ENCODE data around the gene FLAD1.

FLAD1 gene

DNA sequence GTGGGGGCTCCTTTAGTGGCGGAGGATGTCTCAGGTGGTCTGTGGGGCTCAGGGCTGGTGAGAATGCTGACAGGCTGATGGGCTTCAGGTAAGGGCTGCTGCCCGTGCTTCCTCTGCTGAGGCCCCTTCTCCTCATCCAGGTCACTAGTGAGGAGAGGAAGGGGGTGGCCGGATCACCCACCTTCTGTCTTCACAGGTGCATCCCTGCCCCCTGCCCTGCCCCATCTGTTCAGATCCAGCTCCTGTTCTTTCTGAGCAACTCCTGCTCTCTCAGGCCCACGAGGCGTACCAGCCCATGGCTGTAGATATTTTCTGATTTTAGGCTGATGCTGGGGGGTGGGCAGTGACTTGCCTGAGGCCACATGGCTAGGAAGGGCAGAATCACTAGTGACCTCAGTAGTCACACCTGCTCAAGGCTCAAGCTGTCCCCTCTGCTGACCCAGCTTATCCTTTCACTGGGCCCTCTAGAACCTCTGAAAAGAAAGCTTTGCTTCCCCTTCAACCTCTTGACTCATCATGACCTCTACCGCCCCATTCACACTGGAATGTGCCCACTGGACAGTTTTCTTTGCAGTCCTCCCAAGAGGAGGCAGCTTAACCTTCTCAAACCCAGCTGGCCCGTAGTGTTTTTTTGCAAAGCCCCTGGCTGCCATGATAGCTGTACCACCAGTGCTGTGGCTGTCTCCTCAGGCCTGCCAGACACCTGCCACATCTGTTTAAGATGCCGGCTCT, 35.6 kb downstream of the FLAD1 start:
- no peak for DNase-seq

DNA sequence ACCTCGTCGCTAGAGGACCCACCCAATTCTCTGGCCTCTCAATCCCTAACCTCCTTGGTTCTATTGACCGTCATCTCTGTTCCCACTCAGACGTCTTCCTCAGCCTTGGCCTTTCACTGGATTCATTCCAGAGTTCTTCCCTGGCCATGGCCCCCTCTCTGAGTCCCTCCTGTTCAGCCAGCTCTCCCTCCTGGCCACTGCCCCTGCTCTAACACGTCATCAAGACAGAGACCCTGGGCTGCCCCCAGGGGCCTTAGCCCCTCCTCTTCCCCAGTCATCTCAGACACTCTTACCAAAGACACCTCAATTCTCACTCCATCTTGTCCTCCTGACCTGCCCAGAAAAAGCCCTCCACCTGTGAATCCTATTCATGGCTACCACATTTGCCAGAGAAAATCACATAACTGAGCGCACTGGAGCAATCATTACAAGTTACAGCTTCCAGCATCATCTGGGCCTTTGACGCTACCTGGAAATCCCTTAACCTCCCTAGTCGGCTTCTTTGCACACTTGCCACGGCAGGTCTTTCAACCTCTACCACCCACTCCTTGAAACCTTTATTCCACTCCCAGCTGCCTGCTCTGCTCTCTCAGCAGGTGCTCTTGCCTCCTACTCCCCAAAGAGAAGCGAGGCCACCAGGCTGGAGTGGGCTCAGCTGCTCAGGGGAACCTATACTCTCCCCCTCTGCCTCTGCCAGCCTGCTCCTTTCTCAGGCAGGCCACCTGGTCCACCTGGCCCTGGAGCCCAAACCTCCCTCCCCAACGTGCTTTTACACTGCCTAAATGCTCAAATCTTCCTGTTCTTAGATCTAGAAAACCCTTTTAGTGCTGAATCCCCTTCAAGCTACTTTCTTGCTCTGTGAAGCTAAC, 36.5 kb downstream of the FLAD1 start:
- no peak for DNase-seq

DNA sequence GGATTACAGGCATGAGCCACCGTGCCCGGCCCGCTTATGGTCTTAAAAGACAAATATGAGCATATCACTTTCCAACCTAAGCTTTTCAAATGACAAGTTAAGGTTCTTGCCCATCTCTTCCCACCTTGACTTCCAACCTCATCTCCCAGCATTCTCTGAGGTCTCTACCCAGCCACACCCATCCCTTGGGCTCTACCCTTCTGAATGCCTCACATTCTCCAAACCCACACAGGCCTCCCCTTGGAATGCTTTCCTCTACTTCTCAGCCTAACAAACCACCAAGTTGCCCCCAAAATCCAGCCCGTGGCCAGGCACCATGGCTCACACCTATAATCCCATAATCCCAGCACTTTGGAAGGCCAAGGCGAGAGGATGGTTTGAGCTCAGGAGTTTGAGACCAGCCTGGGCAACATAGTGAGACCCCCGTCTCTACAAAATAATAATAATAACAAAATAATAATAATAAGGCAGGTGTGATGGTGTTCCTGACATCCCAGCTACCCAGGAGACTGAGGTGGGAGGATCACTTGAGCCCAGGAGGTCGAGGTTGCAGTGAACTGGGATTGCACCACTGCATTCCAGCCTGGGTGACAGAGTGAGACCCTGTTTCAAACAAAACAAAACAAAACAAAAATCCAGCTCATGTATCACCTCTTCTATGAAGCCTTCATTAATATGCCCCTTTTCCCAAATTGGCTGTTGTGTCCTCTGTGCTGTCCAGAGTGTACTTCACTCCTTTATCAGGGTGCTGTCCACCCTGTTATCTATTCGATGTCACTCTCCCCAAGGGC, 39.2 kb downstream of the FLAD1 start:
- DNase-seq: no peak

DNA sequence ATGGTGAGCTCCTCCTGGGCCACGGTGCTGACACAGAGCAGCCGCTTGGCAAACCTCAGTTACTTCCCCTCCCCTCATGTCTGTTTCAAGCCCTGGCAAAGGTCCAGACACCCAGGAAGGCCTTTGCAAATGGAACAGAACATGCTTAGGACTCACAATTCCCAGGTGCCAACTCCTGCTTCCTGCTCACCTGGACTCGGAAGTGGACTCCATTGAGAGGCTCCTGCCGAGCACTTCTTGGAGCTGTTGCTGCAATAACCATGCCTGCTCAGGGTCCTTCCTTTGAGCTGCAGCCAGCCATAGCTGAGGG, 39.7 kb downstream of the FLAD1 start:
- DNase-seq: no peak

DNA sequence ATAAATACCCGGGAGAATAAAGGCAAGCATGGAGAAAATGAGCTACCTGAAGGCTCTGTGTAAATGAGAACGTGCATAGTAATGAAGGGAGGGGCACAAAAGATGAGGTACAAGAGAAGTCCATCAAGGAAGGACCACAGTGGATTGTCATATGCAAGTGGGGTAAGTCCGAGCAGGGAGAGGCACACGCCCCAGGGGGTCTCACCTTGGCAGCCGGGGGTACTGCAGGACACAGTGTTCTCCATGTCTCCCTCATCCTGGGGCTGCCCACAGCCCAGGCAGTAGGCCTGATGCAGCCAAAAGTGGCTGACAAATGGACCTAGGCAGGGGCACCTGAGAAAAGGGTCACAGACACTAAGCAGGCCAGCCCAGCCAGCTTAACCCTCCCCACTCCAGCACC, 40.5 kb downstream of the FLAD1 start:
- DNase-seq: no peak

DNA sequence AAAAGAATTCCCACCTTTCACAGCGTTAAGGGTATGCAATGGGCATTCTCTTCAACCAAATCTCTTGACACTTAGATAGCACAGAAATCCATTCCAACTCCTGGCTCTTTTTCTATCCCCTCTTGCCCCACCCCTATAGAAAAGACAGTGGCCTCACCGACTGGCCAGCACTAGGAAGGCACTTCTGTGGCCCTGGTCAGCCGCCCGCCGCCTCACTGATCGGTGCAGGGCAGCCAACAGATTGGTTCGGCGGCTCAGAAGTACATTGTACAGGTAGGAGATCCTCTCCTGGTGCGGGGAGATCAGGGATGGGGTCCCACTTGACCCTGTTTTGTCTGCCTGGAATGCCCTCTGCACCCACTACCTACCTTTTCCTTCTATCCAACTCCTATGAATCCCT, 41.2 kb downstream of the FLAD1 start:
- DNase-seq: no peak

DNA sequence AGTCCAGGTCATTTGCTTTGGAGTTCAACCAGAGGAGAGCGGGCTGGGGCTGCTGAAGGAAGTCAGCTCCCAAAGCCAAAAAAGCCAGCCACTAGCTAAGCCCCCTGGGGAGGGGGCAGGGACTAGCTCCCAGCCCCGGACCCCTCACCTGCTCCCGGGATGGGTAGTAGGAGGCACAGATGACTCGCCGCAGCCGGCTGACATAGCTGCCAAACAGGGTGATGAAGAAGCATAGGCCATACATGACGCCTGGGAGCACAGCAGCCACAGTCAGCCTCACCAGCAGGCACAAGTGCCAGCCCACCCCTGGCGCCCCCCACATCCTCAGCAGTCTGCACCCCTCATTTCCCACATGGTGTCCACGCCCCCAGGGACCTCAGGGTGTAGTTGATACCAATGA, 43.0 kb downstream of the FLAD1 start:
- no peak for DNase-seq

DNA sequence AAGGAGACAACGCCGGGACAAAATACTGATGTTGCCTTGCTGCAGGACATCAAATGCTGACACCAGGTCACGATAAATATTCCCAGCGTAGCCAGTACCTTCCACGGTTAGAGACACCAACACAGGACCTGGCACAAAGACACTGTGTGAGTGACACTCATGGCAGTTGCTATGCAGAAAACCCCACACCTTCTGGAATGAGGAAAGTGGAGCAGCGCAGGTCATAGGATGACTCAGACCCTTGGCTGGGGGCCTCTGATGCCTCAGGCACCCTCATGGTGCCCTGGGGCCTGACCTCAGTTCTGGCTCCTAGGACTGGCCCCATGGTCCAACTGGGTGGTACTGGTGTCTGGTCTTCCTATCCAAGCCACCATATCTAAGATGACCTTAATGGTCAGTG, 43.4 kb downstream of the FLAD1 start:
- no peak for DNase-seq

DNA sequence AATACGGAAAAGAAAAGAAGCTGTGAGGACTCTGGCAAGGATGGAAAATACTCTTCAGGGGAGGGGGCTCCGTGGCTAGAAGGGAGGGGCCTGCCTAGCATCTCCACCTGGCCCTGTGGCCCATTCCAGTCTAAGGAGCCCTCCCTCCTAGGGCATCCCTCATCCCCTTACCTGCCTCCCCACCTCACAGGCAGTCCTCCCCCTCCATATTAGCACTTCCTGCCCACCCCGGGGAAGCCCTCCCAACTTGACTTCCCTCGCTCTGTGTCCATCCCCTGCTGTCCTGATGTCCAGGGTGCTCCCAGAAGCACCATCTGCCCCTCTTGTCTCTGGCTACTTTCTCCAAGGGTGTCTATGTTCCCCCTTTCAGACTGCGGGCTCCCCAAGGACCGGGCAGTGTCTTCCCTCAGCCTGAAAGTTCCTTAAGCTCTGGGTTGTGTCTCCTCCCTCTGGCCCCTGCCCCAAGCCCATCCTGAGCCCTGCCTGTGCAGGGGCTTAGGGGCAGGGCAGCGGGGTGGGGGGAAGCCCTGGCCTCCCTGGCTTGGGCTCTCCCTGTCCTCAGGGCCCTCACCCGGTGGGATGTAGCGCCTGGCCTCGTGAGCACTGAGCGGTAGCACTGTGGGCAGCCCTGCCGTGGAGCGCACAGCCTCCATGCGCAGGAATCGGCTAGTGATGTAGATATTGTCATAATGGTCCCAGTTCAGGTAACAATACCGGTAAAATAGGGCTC, 46.5 kb downstream of the FLAD1 start:
- no peak for DNase-seq

DNA sequence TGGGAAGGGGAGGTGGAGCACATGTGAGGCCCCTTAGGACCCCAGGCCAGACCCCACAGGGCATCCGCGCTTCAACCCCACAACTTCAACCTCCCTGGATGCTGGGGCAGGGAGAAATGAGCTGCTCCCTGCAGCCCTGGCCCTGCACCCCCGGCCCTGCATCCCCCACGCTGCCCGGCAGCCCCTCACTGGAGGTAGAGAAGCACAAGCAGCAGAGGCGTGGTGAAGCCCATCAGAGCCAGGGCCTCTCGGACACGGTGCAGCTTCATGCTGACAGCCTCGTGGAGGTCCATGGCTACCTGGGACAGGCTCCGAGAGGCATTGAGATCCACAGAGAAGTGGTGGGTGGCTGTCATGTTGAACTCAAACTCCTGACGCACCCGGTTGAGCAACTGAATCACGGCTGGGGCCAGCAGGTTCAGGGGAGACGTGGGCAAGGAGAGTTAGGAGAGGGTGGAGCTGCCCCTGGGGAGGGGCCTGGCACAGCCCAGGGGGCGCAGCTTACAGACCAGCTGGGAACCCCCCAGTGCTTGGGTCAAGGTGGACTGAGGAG, 47.2 kb downstream of the FLAD1 start:
- no peak for DNase-seq

DNA sequence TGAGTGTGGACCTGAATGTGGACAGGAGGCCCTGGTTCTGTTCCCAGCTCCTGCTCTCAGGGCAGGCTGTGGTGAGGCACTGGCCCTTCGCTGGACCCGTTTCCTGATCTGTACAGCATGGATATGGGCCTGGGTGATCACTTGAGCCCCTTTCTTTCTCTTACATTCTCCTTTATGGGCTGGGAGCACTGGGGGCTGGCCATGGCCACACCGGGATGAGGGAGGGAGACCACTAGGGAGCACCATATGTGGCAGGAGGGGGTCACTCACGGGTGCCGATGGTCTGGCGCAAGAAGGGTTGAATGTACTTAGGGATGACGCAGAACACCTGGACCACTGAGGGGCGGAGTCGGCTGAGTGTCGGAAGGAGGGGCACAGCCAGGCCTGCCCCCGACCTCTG, 47.8 kb downstream of the FLAD1 start:
- no peak for DNase-seq

DNA sequence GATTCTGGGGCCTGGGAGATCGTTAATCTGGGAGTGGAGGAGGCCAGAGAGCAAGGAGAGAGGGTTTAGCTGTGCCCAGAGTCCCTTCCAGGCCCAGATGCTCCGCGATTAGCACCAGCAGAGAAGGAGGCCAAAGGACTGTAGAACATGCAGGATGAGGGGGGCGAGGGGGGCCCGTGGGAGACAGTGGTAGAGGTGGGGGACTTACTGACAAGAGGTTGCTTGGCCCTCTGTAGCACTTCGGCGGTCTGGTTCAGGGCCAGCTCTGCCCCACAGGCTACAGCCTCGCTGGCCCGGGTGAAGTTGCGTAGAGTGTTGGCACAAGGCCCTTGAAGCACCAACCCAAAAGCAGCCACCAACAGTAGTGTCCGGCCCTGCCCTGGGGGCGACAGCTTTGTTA, 49.7 kb downstream of the FLAD1 start:
- DNase-seq: no peak

DNA sequence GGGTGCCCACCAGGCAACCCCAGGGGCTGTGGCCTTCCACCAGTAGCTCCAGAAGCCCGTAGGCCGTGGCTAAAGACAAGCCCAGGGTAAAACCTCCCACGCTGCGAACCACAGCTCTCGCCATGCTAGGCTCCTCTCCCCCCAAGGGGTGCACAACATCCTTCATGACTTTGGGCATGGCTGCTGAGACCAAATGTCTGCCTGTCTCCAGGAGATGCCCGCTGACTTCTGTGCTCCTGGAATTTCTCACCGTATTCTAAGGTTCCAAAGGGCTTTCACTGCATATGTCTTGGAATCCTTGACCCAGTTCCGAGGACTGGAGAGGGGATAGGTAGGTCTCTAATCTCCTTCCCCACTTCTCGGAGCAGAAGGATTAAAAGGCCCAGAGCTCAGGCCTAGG, 50.4 kb downstream of the FLAD1 start, which contains the start of the genes DCST1 and DCST2:
Gene DCST1 (plus strand): TSS at position 301 of the 400 bp plus-strand sequence. CDS start 213 bp downstream, outside the sequence.
Gene DCST2 (minus strand): TSS at position 258 of the 400 bp plus-strand sequence. CDS start 80 bp downstream, at position 178.
- DNase-seq: no peak

DNA sequence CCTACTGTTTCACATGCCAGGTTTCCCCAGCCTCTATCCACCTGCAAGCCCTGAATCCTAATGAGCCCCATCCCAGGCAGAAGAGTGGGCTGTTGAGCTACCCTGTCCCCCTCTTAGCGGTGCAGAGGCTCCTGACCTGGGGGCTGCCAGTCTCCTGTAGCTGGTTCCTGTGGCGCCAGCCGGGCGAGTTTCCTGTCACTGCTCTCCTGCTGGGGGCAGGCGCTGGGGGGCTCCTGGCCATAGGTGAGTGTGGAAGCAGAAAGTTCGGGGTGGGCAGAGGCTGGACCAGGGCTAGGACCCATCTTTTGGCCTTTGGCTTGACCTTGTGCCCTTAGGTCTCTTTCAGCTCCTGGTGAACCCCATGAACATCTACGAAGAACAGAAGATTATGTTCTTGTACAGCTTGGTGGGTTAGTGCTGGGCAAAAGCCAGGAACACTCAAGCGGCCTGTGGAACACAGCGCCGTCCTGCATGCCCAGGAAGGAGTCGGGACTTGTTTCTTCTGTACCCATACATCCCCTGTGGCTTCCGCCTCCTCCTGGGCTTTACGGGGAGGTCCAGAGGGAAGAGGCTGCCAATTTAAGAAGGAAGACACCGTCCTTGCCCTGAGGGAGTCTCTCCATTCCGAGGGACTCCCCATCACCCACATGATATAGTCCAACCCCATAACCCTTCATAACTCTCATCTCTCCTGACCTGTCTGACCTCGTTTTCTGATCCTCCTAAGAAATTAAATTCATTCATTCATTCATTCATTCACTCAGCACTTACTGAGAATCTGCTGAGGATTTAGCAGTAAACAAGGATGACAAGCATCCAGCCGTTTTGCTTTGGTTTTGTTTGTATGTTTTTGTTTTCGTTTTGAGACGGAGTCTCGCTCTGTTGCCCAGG, 51.4 kb downstream of the FLAD1 start:
- no peak for DNase-seq

DNA sequence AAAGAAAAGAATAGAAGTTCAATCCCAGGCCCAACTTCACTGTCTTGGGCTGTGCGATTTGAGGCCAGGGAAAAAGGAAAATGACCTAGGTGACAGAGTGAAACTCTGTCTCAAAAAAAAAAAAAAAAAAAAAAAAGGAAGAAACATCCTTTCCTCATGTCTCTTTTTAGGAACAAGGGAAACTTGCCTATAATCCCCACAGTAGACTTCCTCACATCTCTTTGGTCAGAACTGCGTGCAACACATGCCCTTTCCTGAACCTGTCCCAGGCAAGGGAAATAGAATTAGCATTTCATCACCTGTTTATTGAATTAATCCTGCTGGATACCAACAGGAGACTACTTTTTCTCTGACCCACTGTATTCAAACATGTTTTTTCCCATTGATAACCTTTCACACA, 52.8 kb downstream of the FLAD1 start:
- DNase-seq: no peak

DNA sequence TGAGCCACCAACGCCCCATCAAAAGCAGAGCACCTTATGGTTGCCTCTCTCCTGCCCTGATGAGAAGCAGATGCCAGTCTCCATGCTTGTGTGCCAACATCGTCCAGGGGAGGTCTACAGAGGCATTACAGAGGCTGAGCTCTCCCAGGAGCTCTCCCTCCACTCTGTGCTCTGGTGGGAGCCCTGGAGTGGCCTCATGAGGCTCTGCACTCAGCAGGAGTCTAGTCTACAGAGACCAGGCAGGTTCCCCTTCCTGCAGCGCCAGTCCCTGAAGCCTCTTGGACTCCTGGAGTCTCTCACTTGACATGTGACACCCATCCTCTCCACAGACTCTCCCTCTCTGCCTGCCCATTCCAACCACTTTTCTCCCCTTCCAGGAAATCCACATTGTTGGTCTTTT, 53.9 kb downstream of the FLAD1 start:
- no peak for DNase-seq

DNA sequence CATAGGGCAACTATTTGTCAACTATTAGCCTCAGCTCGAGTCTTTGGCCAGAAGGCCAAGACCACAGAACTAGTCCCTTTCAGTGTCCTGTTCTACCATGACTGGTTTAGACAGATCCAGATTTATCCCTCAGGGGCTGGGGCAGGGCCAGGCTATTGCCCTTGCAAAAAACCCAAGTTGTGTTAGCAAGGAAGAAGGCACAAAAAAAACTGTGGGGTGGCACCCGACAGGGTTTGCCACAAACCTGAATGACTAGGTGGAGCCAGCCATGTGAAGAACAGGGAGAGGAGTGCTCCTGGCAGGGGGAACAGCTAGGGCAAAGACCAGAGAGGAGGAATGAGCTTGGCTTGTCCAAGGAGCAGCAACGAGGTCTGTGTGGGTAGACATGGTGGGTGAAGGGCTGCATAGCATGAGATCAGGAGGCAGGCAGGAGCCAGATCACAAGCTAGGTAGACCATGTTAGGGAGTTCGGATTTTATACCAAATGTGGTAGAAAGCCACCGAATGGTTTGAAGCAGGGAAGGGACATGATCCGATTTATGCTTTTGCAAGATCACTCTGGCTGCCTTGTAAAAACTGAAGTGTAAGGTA, 54.8 kb downstream of the FLAD1 start:
- no peak for DNase-seq

DNA sequence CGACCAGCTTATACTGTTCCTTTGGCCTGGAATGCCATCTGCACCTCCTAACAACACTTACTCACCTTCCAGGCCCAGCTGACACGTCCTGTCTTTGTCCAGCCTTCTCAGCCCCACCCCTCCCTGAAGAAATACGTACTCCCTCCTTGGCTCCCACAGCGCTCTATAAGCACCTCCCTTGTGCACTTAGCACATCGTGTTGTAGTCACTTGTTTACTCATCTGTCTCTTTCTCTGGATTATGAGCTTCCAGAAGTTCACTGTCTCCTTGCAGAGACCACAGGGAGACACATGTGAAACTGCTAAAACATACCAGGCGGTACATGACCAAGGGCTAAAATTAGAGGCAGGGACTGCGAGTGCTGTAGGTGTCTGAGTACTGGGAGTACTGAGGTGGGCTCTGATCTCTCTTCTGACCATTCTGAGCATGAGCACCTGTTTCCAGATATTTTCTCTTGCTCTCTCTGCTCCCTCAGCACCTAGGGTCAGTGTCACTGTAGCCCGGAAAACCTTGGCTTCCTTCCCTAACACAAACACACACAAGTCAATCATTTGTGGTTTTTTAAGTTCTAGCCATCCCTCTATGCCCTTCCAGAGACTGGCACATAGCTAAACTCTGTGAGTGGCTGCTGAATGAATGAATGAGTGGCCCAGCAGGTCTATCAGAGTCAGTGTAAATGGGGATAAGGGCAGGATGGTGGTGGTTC, 55.6 kb downstream of the FLAD1 start:
- DNase-seq: no peak

DNA sequence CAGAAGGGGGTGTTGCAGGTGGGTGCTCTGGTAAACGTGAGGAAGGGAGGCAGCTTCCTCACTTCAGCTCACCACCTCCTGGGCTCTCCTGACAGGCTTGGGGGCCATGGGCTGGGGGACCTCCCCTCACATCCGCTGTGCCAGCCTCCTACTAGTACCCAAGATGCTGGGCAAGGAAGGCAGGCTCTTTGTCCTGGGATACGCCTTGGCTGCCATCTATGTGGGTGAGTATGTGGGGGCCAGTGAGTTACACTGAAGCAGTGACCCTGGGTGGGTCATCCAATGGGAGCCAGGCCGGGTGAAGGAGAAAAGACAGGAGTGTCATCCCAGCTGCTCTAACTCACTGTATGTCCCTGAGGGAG, 56.1 kb downstream of the FLAD1 start:
- no peak for DNase-seq

DNA sequence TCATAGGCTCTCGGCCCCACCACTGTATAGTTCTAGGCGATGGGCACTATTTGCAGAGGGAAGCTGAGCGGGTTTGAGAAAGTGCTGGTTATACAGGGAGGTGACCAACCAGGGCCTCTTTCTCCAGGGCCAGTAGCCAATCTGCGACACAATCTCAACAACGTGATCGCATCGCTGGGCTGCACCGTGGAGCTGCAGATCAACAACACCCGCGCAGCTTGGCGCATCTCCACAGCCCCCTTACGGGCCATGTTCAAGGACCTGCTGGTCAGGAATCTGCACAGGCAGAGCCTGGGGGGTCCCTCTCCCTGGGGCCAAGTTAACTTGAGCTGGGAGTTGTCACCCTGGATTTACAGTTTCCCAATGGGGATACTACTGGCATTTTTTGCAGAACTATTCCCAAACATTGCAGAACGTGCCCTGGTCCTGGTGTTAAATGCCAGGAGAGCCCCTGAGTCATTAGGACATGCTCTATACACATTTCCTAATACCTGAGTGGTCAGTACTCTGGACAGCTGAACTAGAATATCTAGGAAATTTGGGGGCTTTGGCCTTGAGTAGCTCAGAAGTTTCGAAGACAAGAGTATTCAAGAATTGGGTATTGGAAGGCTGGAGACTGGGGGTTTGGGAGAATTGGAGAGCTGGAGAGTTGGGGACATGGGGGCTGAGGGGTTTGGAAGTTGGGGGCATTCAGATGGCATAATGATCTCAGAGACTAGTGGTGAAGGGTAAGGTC, 57.4 kb downstream of the FLAD1 start:
- no peak for DNase-seq

All from CD4-positive, alpha-beta T cell treated with Interleukin-21 for 1 hour (primary cell).